COLO668 (cell line): ENCODE data around the gene LMAN2.
"Not testable (repeated sequence)": the region's sequence is repeated elsewhere in the genome, so short reads cannot be mapped to it uniquely, and the experiment has no call there.

Experiments
- DNase-seq: peaks from one replicate; lab custom pipeline; 2025; ENCODE audit not compliant: unreplicated experiment; lab: John Stamatoyannopoulos, UW

The LMAN2 gene

GRCh38 chr5:177307544-177308363, 43.7 kb downstream of the LMAN2 start:
- DNase-seq, result no peak

DNA sequence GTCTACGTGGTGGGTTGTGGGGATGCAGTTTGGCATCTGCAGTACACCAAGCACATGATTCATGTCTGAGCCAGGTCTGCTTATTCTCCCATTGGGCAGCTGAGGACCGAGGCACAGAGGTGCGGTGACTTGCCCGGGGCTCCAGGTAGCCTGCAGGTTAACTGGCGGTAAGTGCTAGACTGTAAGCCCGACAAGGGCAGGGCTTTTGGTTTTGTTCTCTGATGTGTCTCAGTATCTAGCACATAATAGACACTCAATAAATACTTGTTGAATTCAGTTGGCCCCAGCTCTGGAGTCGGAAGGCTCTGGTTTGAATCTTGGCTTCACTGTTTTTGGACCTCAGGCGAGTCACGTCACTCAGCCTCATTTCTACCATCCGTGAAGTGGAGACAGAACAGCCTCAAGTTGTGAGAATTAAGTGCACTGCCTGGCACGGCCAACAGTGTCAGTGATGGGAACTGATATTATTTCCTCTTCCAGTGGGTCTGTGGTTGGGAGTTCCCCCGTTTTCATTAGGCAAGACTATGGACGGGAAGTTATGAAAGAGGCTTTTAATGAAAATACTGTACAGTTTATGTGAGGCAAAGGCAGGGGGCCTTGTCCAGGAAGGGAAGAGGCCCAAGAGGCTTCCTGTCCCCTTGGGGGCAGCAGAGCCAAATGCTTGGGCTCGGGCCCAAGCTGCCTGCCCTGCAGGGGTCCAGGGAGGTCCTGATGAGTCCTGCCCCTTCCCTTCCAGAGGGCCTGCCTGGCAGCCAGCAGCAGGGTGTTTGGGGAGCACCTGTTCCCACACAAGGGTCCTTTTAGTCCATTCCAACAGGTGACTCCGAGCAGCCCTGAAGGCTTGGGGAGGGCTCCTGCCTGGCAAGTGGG, 44.6 kb downstream of the LMAN2 start:
- DNase-seq, result no peak

DNA sequence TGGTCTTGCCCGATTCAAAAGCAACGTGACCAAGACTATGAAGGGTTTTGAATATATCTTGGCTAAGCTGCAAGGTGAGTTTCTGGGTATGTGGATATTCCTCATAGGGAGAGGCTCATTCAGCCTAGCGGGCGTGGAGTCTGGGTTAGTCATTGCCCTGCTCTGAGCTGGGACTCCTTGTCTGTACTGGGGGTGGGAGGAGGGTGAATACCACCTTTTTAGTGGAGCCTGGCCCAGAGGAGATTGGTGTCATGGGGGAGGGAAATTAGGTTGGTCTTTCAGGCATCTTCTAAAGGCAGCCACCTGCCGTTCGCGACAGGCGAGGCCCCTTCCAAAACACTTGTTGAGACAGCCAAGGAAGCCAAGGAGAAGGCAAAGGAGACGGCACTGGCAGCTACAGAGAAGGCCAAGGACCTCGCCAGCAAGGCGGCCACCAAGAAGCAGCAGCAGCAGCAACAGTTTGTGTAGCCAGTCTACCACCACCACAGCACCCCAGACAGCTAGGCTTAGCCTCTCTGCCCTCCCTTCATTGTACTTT, 45.3 kb downstream of the LMAN2 start:
- DNase-seq, result not testable (repeated sequence)

DNA sequence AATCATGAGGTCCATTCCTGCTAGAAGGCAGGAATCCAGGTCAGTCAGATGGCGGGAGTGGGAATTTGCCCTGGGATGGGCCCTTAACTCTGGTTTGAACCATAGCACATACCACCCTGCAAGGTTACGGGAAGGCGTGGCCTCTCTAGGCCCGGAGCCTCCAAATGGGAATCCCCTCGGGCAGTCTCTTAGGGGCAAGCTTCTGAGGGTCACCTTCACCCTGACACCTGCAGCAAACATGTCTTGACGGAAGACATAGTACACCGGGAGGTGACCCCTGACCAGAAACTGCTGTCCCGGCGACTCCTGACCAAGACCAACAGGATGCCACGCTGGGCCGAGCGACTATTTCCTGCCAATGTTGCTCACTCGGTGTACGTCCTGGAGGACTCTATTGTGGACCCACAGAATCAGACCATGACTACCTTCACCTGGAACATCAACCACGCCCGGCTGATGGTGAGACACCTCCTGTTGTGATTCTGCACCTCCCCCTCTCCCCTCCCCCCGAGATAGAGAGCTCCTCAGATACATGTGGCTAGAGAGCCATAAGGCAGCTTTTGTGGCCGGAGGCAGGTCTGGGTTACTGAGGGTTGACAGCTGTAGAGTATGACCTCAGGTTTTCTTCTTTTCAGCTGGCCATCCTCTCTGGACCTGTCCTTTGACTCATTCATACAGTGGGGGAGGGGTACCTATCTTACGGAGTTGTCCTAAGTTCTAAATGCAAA, 46.9 kb downstream of the LMAN2 start:
- peak; percentile 15 for DNase-seq

- DNase-seq, result peak; percentile 10
Observed at GRCh38 chr5:177303925-177304391, 47.5 kb downstream of the LMAN2 start.

- peak; percentile 87 for DNase-seq
Observed at GRCh38 chr5:177303121-177303924, 48.1 kb downstream of the LMAN2 start, which contains the start of the genes PRELID1 and RAB24. TSS of gene PRELID1 (plus strand) at chr5:177303799. CDS start at chr5:177303986, 187 bp downstream. TSS of gene RAB24 (minus strand) at chr5:177303719. CDS start at chr5:177303288, 431 bp downstream.

- DNase-seq, result peak; percentile 6
Observed at GRCh38 chr5:177302354-177303110, 48.9 kb downstream of the LMAN2 start.

DNA sequence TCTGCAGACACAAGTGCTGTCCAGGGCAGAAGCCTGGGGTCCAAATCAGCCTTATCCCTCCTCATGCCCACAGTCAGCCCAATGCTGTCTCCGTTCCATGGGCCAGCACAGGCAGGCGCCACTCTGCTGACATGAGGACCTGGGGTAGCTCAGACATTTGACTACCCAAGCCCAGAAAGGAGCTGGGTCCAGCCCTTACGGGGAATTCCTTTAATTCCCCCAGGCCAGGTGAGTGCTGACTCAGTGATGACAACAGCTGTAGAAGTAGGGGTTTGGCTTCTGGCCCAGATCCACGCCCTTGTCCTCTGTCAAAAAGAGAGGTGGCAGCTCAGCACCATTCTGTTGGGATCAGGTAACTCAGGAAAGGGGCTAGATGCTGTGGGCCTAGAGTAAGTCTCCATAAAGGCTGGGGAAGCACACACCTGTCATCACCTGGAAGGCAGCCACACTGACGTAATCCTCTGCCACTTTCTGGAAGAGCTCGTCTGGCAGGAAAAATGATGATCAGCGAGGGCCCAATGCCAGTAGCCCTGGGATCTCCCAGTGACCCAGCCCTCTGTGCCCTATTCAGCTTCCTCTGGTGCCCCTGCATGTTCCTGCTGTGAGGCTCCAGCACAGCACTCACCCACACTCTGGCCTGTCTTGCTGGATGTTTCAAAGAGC, 49.8 kb downstream of the LMAN2 start:
- DNase-seq, result peak; percentile 84

DNA sequence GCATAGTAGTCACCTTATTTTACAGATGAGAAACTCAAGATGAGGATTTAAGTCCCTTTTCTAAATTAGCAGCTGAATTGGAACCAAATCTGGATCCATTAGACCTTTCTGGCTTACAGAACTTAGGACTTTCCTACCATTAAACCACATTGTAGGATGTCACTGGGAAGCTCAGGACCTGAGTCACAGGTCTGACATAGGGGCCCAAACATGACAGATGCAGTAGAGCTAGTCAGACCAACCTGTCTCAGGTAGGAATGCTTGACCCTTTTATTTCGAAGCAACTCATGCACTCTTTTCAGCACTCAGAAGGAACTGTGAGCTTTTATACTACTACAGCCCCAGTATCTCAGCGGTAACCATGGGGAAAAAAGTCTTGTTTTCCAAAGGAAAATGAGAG, 50.5 kb downstream of the LMAN2 start:
- no peak for DNase-seq

- DNase-seq, result no peak
Observed at GRCh38 chr5:177300236-177300880, 51.1 kb downstream of the LMAN2 start.

GRCh38 chr5:177299697-177300096, 51.8 kb downstream of the LMAN2 start:
- DNase-seq, result no peak

DNA sequence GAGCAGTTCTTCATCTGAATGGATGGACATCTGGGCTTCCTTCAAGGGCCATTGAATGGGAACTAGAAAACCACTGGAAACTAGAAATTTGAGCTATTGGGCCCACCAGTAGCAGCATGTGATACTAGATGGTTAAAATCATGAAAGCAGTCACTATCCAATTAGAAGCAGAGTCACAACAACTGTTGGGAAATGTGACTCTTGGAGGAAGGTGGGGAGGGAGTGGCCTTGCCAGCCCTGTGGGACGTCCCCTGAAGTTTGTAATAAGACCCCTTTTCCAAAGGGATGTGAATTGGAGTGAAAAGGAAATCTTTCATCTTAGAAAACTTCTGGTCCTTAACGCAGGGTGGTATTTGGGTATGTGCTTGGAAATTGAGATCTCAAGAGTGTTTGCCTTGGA, 53.5 kb downstream of the LMAN2 start:
- no peak for DNase-seq

- no peak for DNase-seq
Observed at GRCh38 chr5:177296581-177296980, 54.9 kb downstream of the LMAN2 start.

DNA sequence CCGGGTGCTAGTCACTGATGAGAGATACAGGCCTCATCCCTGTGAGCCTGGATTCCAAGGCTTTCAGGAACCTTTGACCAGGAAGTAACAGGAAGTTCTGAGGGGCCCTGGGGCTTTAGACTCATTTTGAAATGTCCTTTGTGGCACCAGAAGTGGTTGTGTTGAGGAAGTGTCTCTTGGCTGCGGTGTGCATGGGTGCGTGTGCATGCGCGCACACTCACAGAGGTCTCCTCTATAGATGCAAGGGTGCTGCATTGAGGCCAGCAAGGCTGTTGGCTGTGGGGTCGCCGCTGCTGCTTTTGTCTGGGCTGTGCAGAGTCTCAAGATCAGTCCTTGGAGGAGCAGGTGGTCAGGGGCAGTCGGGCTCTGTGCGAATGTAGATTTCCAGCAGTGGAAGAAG, 55.5 kb downstream of the LMAN2 start:
- DNase-seq, result no peak

GRCh38 chr5:177294632-177295031, 56.8 kb downstream of the LMAN2 start:
- no peak for DNase-seq

GRCh38 chr5:177293819-177294581, 57.5 kb downstream of the LMAN2 start:
- no peak for DNase-seq

- DNase-seq, result no peak
Observed at GRCh38 chr5:177291735-177292134, 59.7 kb downstream of the LMAN2 start.
